Measurements from ENCODE around the gene CNOT11. TPM values are rescaled to one million over a fixed set of nuclear protein-coding genes. Genes with fewer than 3 reads are reported as not detected.

CNOT11 gene
- total and polyA plus RNA-seq, 2 donors (not counting 1 experiment from before 2014, with no cell fraction given) = 16.3 to 53.1 TPM

- no peak for DNase-seq (ENCODE audit: low read depth in 2 of 2)
- H3K79me2 ChIP-seq (ENCODE audit: control insufficient read depth, insufficient read depth, low read length) = peaks cover 26% of the 10 kb centered on the region
- no peak overlapping the region for H3K4me3 ChIP-seq (replicated peaks in 1 of 4; ENCODE audit: control extremely low read depth in 1 of 4, insufficient read depth in 1 of 4, low read depth in 3 of 4, low read length in 4 of 4)
These were observed 3.6 kb downstream of the CNOT11 start for GRCh38 chr2:101256316-101256715.

GRCh38 chr2:101258804-101259203 is 6.1 kb downstream of the CNOT11 start:
- Histone ChIP-seq H3K27me3 (ENCODE audit: control insufficient read depth, insufficient read depth, low read length) (no peaks in the 10 kb centered on the region), H3K36me3 (ENCODE audit: control insufficient read depth, insufficient read depth, low read length) (peaks cover 9% of the 10 kb centered on the region), H3K4me3 (replicated peaks in 1 of 4; ENCODE audit: control extremely low read depth in 1 of 4, insufficient read depth in 1 of 4, low read depth in 3 of 4, low read length in 4 of 4) (no peak overlapping the region), H3K27ac (ENCODE audit: insufficient read depth, low read length) (no peak overlapping the region), H3K4me2 (ENCODE audit: extremely low read depth, insufficient read depth, low read length) (no peak overlapping the region), H2AFZ (ENCODE audit: low read length) (no peak overlapping the region), H3K9ac (ENCODE audit: insufficient read depth, low read length) (no peak overlapping the region), H3K79me2 (ENCODE audit: control insufficient read depth, insufficient read depth, low read length) (peaks cover 18% of the 10 kb centered on the region), H3K9me3 (ENCODE audit: control insufficient read depth, insufficient read depth, low read depth, low read length) (no peaks in the 10 kb centered on the region), H3K4me1 (ENCODE audit: control insufficient read depth, extremely low read depth, insufficient read depth, low read length) (peaks cover 4% of the 10 kb centered on the region), H4K20me1 (ENCODE audit: control insufficient read depth, extremely low read depth, insufficient read depth, low read length) (no peaks in the 10 kb centered on the region)
- TF ChIP-seq CTCF (conservative IDR thresholded peaks at IDR 0.05 in 1 of 2, IDR thresholded peaks at IDR 0.05 in 1 of 2; ENCODE audit: low read depth in 1 of 2, low read length in 2 of 2) (no peak), EZH2 (IDR thresholded peaks at IDR 0.05; ENCODE audit: low read length, missing control alignments) (no peak)
- no peak for DNase-seq (ENCODE audit: low read depth in 2 of 2)

More at GRCh38 chr2:101256316-101256715, 3.6 kb downstream of the CNOT11 start:
- Histone ChIP-seq H3K27ac (ENCODE audit: insufficient read depth, low read length) (no peak overlapping the region), H3K27me3 (ENCODE audit: control insufficient read depth, insufficient read depth, low read length) (no peaks in the 10 kb centered on the region), H4K20me1 (ENCODE audit: control insufficient read depth, extremely low read depth, insufficient read depth, low read length) (no peaks in the 10 kb centered on the region), H3K4me2 (ENCODE audit: extremely low read depth, insufficient read depth, low read length) (no peak overlapping the region), H3K9ac (ENCODE audit: insufficient read depth, low read length) (no peak overlapping the region), H2AFZ (ENCODE audit: low read length) (no peak overlapping the region), H3K36me3 (ENCODE audit: control insufficient read depth, insufficient read depth, low read length) (peaks cover 6% of the 10 kb centered on the region), H3K4me1 (ENCODE audit: control insufficient read depth, extremely low read depth, insufficient read depth, low read length) (peaks cover 4% of the 10 kb centered on the region), H3K9me3 (ENCODE audit: control insufficient read depth, insufficient read depth, low read depth, low read length) (no peaks in the 10 kb centered on the region)
- TF ChIP-seq CTCF (conservative IDR thresholded peaks at IDR 0.05 in 1 of 2, IDR thresholded peaks at IDR 0.05 in 1 of 2; ENCODE audit: low read depth in 1 of 2, low read length in 2 of 2) = no peak
- TF ChIP-seq EZH2 (IDR thresholded peaks at IDR 0.05; ENCODE audit: low read length, missing control alignments) = no peak

GRCh38 chr2:101262142-101262541 is 9.5 kb downstream of the CNOT11 start:
- TF ChIP-seq EZH2 (IDR thresholded peaks at IDR 0.05; ENCODE audit: low read length, missing control alignments) (no peak), CTCF (conservative IDR thresholded peaks at IDR 0.05 in 1 of 2, IDR thresholded peaks at IDR 0.05 in 1 of 2; ENCODE audit: low read depth in 1 of 2, low read length in 2 of 2) (no peak)
- Histone ChIP-seq H3K4me2 (ENCODE audit: extremely low read depth, insufficient read depth, low read length) (no peak overlapping the region), H2AFZ (ENCODE audit: low read length) (no peak overlapping the region), H3K79me2 (ENCODE audit: control insufficient read depth, insufficient read depth, low read length) (no peaks in the 10 kb centered on the region), H3K4me3 (replicated peaks in 1 of 4; ENCODE audit: control extremely low read depth in 1 of 4, insufficient read depth in 1 of 4, low read depth in 3 of 4, low read length in 4 of 4) (no peak overlapping the region), H3K9ac (ENCODE audit: insufficient read depth, low read length) (no peak overlapping the region), H3K27me3 (ENCODE audit: control insufficient read depth, insufficient read depth, low read length) (no peaks in the 10 kb centered on the region), H3K4me1 (ENCODE audit: control insufficient read depth, extremely low read depth, insufficient read depth, low read length) (no peaks in the 10 kb centered on the region), H3K9me3 (ENCODE audit: control insufficient read depth, insufficient read depth, low read depth, low read length) (no peaks in the 10 kb centered on the region), H3K36me3 (ENCODE audit: control insufficient read depth, insufficient read depth, low read length) (peaks cover 13% of the 10 kb centered on the region), H4K20me1 (ENCODE audit: control insufficient read depth, extremely low read depth, insufficient read depth, low read length) (no peaks in the 10 kb centered on the region), H3K27ac (ENCODE audit: insufficient read depth, low read length) (no peak overlapping the region)
- DNase-seq (ENCODE audit: low read depth in 2 of 2) = no peak
